Pancreas (tissue), 10 donors: ENCODE results near the gene TSG101. TPM values are rescaled to one million over a fixed set of nuclear protein-coding genes. Genes with fewer than 3 reads are reported as not detected.

Source experiments
- ATAC-seq, 4 donors: fragments of 200-7000 bp; cut with Tn5 transposase; one replicate each; pipeline versions ENCODE4 v1.8.0 to v1.9.1; 2020; ENCODE audit warnings: mild to moderate bottlenecking in 4 of 4, moderate library complexity in 4 of 4
- DNase-seq, 6 donors: peaks; one replicate each; pipeline ENCODE4 v3.0.0-alpha.2; 2020
- FAIRE-seq: peaks from 2 replicates; lab custom pipeline; 2012; peaks lifted over from hg19 to GRCh38; lab: Jason Lieb, UNC
- H3K27ac ChIP-seq, 4 donors: fragments of 200-600 bp; sonication (generic); 1 replicate in 3 of 4; 2 replicates in 1 of 4; pipeline versions ENCODE4 v1.5.0 to v1.8.0; 2020
- H3K27me3 ChIP-seq, 4 donors: fragments of 200-600 bp; one replicate each; pipeline ENCODE4 v1.8.0; 2021
- H3K36me3 ChIP-seq, 3 donors: fragments of 200-600 bp; sonication (generic) in 1 of 3; one replicate each; pipeline versions ENCODE4 v1.5.0 to v1.8.0; 2020 to 2021
- H3K4me1 ChIP-seq, 3 donors: fragments of 200-600 bp; one replicate each; pipeline ENCODE4 v1.8.0; 2021
- H3K4me3 ChIP-seq, 4 donors: fragments of 200-600 bp; sonication (generic) in 2 of 4; one replicate each; pipeline versions ENCODE4 v1.5.0 to v1.8.0; 2020 to 2021
- H3K9me3 ChIP-seq, 4 donors: fragments of 200-600 bp; one replicate each; pipeline ENCODE4 v1.8.0; 2021
- CTCF ChIP-seq, 4 donors: fragments of 200-600 bp; sonication (generic) in 3 of 4; IDR thresholded peaks; one replicate each; pipeline versions ENCODE4 v1.5.0 to v1.8.0; 2021; ENCODE audit warnings: antibody characterized with exemption in 4 of 4
- WGBS, 2 donors: extraction: QIAGEN DNeasy Blood & Tissue Kit; methylation state at CpG; one replicate each; pipeline ENCODE4 v1.1.7; 2013; 5-methylcytosine and 5-hydroxymethylcytosine counted together
- intact Hi-C, 3 donors: fragments of 100-400 bp; cut with DNase I; formaldehyde crosslinking; loops; one replicate each; pipeline versions ENCODE4 v1.11.1 to v1.14.2; 2022
- polyA plus RNA-seq, 2 donors: library from polyadenylated mRNA; stranded (reverse); fragments of 200-250 nt; gene quantifications; one replicate each; pipeline ENCODE4 v1.2.3, GENCODE V29; 2013
- total RNA-seq, 6 donors: library from RNA; stranded (reverse); fragmentation: NEBNext Ultra II Directional in 4 of 6; extraction: Animal tissue kit (Norgen Biotek cat#: 25700) in 4 of 6; gene quantifications; one replicate each; pipeline versions ENCODE4 v1.2.1 to v1.2.4, GENCODE V29; 2021 to 2023
- donor health status: healthy with polysubstance abuse.
- donor health status: DM: no; HTN: no; CAD: no; lungs with moderate emphysema.
- donor health status: DM: no; HTN: no; CAD: no.
- donor health status: control.
- donor health status: control.
- donor health status: Bipolar disorder and iron deficiency.
- donor health status: DM: yes; HTN: yes; CAD: no.
- donor health status: DM: no; HTN: no; CAD: no.
- donor health status: DM: no; HTN: no; CAD: no.
- donor health status: DM: yes; HTN: yes; CAD: no.

The TSG101 gene
- total and polyA plus RNA-seq, 8 donors = 15.7 to 33.7 (median 22.2) TPM

GRCh38 chr11:18472587-18472986, 54.2 kb downstream of the TSG101 start:
- H3K27ac ChIP-seq = no peak overlapping the region
- no peak overlapping the region for H3K4me3 ChIP-seq
- TF ChIP-seq CTCF (IDR thresholded peaks at IDR 0.05) = no peak
- H3K36me3 ChIP-seq = peaks cover 0 to 7% (median 0%) of the 10 kb centered on the region in 3 donors
- DNase-seq = no peak
- no peaks in the 10 kb centered on the region for H3K27me3 ChIP-seq
- intact Hi-C loops = no loop called here
- ATAC-seq = no peak
- no peaks in the 10 kb centered on the region for H3K9me3 ChIP-seq
- no peaks in the 10 kb centered on the region for H3K4me1 ChIP-seq
- no peak for FAIRE-seq

GRCh38 chr11:18471995-18472394, 54.7 kb downstream of the TSG101 start:
- no peak for TF ChIP-seq CTCF (IDR thresholded peaks at IDR 0.05)
- no peaks in the 10 kb centered on the region for H3K9me3 ChIP-seq
- H3K27me3 ChIP-seq = no peaks in the 10 kb centered on the region
- intact Hi-C loops = no loop called here
- ATAC-seq = no peak
- DNase-seq = no peak
- FAIRE-seq = no peak
- 96 to 98% methylated on average over 3 of the region's 3 CpGs for WGBS, 2 donors
- H3K27ac ChIP-seq = no peak overlapping the region
- peaks cover 0 to 7% (median 0%) of the 10 kb centered on the region in 3 donors for H3K36me3 ChIP-seq
- no peak overlapping the region for H3K4me3 ChIP-seq
- no peaks in the 10 kb centered on the region for H3K4me1 ChIP-seq

- FAIRE-seq = no peak
- Histone ChIP-seq H3K36me3 (no peaks in the 10 kb centered on the region), H3K9me3 (no peaks in the 10 kb centered on the region), H3K4me1 (no peaks in the 10 kb centered on the region), H3K27me3 (no peaks in the 10 kb centered on the region), H3K4me3 (no peak overlapping the region), H3K27ac (no peak overlapping the region)
- WGBS, 2 donors = 90 to 92% methylated on average over 7 of the region's 7 CpGs
- no peak for ATAC-seq
- intact Hi-C loops = no loop called here
- TF ChIP-seq CTCF (IDR thresholded peaks at IDR 0.05) = no peak
- no peak for DNase-seq
Measured at GRCh38 chr11:18468961-18469360, 57.8 kb downstream of the TSG101 start.

- H3K9me3 ChIP-seq = no peaks in the 10 kb centered on the region
- no peaks in the 10 kb centered on the region for H3K27me3 ChIP-seq
- H3K4me3 ChIP-seq = no peak overlapping the region
- FAIRE-seq = no peak
- intact Hi-C loops = no loop called here
- 100% methylated on average over 2 of the region's 2 CpGs for WGBS, 2 donors
- no peaks in the 10 kb centered on the region for H3K36me3 ChIP-seq
- DNase-seq = no peak
- no peaks in the 10 kb centered on the region for H3K4me1 ChIP-seq
- no peak for ATAC-seq
- TF ChIP-seq CTCF (IDR thresholded peaks at IDR 0.05) = no peak
- H3K27ac ChIP-seq = no peak overlapping the region
Measured at GRCh38 chr11:18468059-18468458, 58.7 kb downstream of the TSG101 start.

GRCh38 chr11:18466402-18466801, 60.3 kb downstream of the TSG101 start:
- Histone ChIP-seq H3K36me3 (no peaks in the 10 kb centered on the region), H3K27me3 (no peaks in the 10 kb centered on the region), H3K4me3 (no peak overlapping the region), H3K4me1 (no peaks in the 10 kb centered on the region), H3K27ac (no peak overlapping the region), H3K9me3 (no peaks in the 10 kb centered on the region)
- intact Hi-C loops = no loop called here
- ATAC-seq = no peak
- WGBS, 2 donors = 95 to 98% methylated on average over 2 of the region's 2 CpGs
- no peak for TF ChIP-seq CTCF (IDR thresholded peaks at IDR 0.05)
- no peak for FAIRE-seq
- DNase-seq = no peak
